IMR-90 (cell line): ENCODE results near the gene OR13J1.

Experiments
- POLR2A ChIP-seq: IDR thresholded peaks from 2 replicates; pipeline ENCODE4 v1.6.1; 2012; ENCODE audit warnings: mild to moderate bottlenecking, low read depth, low read length
- RAD21 ChIP-seq: IDR thresholded peaks from 2 replicates; pipeline ENCODE4 v1.6.1; 2012; ENCODE audit warnings: low read length, improper control_type of control experiment
- TF ChIP-seq, protein P1 (sequence below): conservative IDR thresholded peaks from 2 replicates; pipeline ENCODE4 v1.5.1; 2012; ENCODE audit warnings: mild to moderate bottlenecking, low read depth, low read length, improper control_type of control experiment

DNA sequence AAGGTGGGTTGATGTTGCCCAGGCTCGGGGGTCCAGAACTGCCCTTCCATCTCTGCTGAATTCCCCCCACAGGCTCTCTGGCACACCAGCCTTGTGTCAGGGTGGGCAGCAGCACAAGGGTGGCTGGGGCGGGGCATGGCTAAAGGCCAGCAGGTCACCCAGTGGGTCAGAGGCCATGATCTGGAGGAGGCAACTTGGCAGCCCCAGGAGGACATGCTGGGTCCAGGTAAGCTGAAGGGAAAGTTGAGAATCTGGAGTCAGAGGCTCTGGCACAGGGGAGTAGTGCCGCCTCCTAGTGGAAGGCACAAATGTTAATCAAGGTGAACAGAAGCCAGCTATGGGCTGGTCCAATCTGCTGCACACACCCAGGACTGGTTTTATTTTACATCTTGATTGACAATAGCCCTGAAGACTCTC lies 35.0 kb downstream of the OR13J1 start:
- TF ChIP-seq RAD21: 0 out of 2 replicates have a peak, but pooled peaks have one; percentile 8
- TF ChIP-seq, protein P1, sequence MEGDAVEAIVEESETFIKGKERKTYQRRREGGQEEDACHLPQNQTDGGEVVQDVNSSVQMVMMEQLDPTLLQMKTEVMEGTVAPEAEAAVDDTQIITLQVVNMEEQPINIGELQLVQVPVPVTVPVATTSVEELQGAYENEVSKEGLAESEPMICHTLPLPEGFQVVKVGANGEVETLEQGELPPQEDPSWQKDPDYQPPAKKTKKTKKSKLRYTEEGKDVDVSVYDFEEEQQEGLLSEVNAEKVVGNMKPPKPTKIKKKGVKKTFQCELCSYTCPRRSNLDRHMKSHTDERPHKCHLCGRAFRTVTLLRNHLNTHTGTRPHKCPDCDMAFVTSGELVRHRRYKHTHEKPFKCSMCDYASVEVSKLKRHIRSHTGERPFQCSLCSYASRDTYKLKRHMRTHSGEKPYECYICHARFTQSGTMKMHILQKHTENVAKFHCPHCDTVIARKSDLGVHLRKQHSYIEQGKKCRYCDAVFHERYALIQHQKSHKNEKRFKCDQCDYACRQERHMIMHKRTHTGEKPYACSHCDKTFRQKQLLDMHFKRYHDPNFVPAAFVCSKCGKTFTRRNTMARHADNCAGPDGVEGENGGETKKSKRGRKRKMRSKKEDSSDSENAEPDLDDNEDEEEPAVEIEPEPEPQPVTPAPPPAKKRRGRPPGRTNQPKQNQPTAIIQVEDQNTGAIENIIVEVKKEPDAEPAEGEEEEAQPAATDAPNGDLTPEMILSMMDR: 0 out of 2 replicates have a peak, but pooled peaks have one; percentile 10
- TF ChIP-seq POLR2A: no peak
